ENCODE measurements around the gene KAZN. TPM values are rescaled to one million over a fixed set of nuclear protein-coding genes. Genes with fewer than 3 reads are reported as not detected.

The KAZN gene
- total and polyA plus RNA-seq, 2 donors (not counting 1 experiment from before 2014, with no cell fraction given): 3.4 to 5.0 TPM

GRCh38 chr1:14970799-14971141, 372.3 kb downstream of the KAZN start:
- Histone ChIP-seq H3K4me2 (ENCODE audit: extremely low read depth, insufficient read depth, low read length) (no peak overlapping the region), H3K36me3 (ENCODE audit: control insufficient read depth, insufficient read depth, low read length) (no peaks in the 10 kb centered on the region), H3K79me2 (ENCODE audit: control insufficient read depth, insufficient read depth, low read length) (peaks cover 5% of the 10 kb centered on the region), H3K9me3 (ENCODE audit: control insufficient read depth, insufficient read depth, low read depth, low read length) (no peaks in the 10 kb centered on the region), H3K4me3 (replicated peaks in 1 of 4; ENCODE audit: control extremely low read depth in 1 of 4, insufficient read depth in 1 of 4, low read depth in 3 of 4, low read length in 4 of 4) (no peak overlapping the region), H3K4me1 (ENCODE audit: control insufficient read depth, extremely low read depth, insufficient read depth, low read length) (peaks cover 22% of the 10 kb centered on the region), H2AFZ (ENCODE audit: low read length) (no peak overlapping the region), H3K9ac (ENCODE audit: insufficient read depth, low read length) (no peak overlapping the region), H4K20me1 (ENCODE audit: control insufficient read depth, extremely low read depth, insufficient read depth, low read length) (no peaks in the 10 kb centered on the region), H3K27ac (ENCODE audit: insufficient read depth, low read length) (peak overlapping the region; percentile 39), H3K27me3 (ENCODE audit: control insufficient read depth, insufficient read depth, low read length) (no peaks in the 10 kb centered on the region)
- TF ChIP-seq CTCF (conservative IDR thresholded peaks at IDR 0.05 in 1 of 2, IDR thresholded peaks at IDR 0.05 in 1 of 2; ENCODE audit: low read depth in 1 of 2, low read length in 2 of 2) (no peak), EZH2 (IDR thresholded peaks at IDR 0.05; ENCODE audit: low read length, missing control alignments) (no peak)
- DNase-seq (ENCODE audit: low read depth in 2 of 2): peak in 1 of 2 donors; percentile 15

DNA sequence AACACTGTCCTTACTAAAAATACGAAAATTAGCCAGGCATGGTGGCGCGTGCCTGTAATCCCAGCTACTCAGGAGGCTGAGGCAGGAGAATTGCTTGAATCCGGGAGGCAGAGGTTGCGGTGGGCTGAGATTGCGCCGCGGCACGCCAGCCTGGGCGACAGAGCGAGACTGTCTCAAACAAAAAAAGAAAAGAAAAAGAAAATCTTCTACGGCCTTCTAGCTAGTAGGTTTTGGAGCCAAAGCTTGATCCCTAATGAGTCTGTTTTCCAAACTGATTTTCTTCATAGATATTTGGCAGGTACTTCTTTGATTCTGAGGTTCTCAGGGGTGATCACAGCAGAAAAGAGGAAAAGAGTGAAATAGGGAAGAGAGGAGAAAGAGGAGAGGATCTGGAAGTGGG, 372.7 kb downstream of the KAZN start:
- DNase-seq (ENCODE audit: low read depth in 2 of 2): no peak
- Histone ChIP-seq H3K4me1 (ENCODE audit: control insufficient read depth, extremely low read depth, insufficient read depth, low read length) (peaks cover 22% of the 10 kb centered on the region), H3K79me2 (ENCODE audit: control insufficient read depth, insufficient read depth, low read length) (peaks cover 5% of the 10 kb centered on the region), H3K9ac (ENCODE audit: insufficient read depth, low read length) (no peak overlapping the region), H3K9me3 (ENCODE audit: control insufficient read depth, insufficient read depth, low read depth, low read length) (no peaks in the 10 kb centered on the region), H3K36me3 (ENCODE audit: control insufficient read depth, insufficient read depth, low read length) (no peaks in the 10 kb centered on the region), H4K20me1 (ENCODE audit: control insufficient read depth, extremely low read depth, insufficient read depth, low read length) (no peaks in the 10 kb centered on the region), H3K27me3 (ENCODE audit: control insufficient read depth, insufficient read depth, low read length) (no peaks in the 10 kb centered on the region), H2AFZ (ENCODE audit: low read length) (no peak overlapping the region), H3K4me2 (ENCODE audit: extremely low read depth, insufficient read depth, low read length) (peak overlapping the region; percentile 39), H3K27ac (ENCODE audit: insufficient read depth, low read length) (peak overlapping the region; percentile 39), H3K4me3 (replicated peaks in 1 of 4; ENCODE audit: control extremely low read depth in 1 of 4, insufficient read depth in 1 of 4, low read depth in 3 of 4, low read length in 4 of 4) (peak overlapping the region in 2 of 4 experiments; percentile 27 to 34)
- no peak for TF ChIP-seq EZH2 (IDR thresholded peaks at IDR 0.05; ENCODE audit: low read length, missing control alignments)
- TF ChIP-seq CTCF (conservative IDR thresholded peaks at IDR 0.05 in 1 of 2, IDR thresholded peaks at IDR 0.05 in 1 of 2; ENCODE audit: low read depth in 1 of 2, low read length in 2 of 2): no peak

DNA sequence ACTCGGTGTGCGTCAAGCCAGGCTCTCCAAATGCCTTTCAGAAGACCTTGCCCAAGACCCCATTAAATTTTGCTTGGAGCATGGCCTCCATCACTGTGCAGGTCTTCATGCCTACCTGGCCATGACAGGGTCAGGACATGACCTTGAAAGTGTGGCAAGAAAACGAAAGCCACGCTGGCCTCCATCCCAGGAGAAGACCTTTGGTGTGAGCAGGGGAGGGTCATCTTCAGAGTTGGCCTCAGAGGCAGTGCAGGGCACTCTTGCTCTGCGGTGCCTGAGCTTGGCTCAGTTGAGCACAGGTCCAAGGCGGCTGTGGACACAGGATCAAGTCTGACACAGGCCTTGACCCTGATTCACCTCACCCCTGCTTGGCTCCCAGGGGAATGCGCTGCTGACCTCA, 373.6 kb downstream of the KAZN start:
- Histone ChIP-seq H3K27ac (ENCODE audit: insufficient read depth, low read length) (no peak overlapping the region), H3K4me3 (replicated peaks in 1 of 4; ENCODE audit: control extremely low read depth in 1 of 4, insufficient read depth in 1 of 4, low read depth in 3 of 4, low read length in 4 of 4) (peak overlapping the region in 1 of 4 experiments; percentile 34), H3K9ac (ENCODE audit: insufficient read depth, low read length) (no peak overlapping the region), H2AFZ (ENCODE audit: low read length) (no peak overlapping the region), H3K36me3 (ENCODE audit: control insufficient read depth, insufficient read depth, low read length) (no peaks in the 10 kb centered on the region), H3K4me1 (ENCODE audit: control insufficient read depth, extremely low read depth, insufficient read depth, low read length) (peaks cover 22% of the 10 kb centered on the region), H3K27me3 (ENCODE audit: control insufficient read depth, insufficient read depth, low read length) (no peaks in the 10 kb centered on the region), H3K79me2 (ENCODE audit: control insufficient read depth, insufficient read depth, low read length) (peaks cover 2% of the 10 kb centered on the region), H3K4me2 (ENCODE audit: extremely low read depth, insufficient read depth, low read length) (peak overlapping the region; percentile 39), H3K9me3 (ENCODE audit: control insufficient read depth, insufficient read depth, low read depth, low read length) (no peaks in the 10 kb centered on the region), H4K20me1 (ENCODE audit: control insufficient read depth, extremely low read depth, insufficient read depth, low read length) (no peaks in the 10 kb centered on the region)
- no peak for TF ChIP-seq EZH2 (IDR thresholded peaks at IDR 0.05; ENCODE audit: low read length, missing control alignments)
- no peak for TF ChIP-seq CTCF (conservative IDR thresholded peaks at IDR 0.05 in 1 of 2, IDR thresholded peaks at IDR 0.05 in 1 of 2; ENCODE audit: low read depth in 1 of 2, low read length in 2 of 2)
- DNase-seq (ENCODE audit: low read depth in 2 of 2): no peak

Measured in fibroblast of lung (primary cell).